Uterus (tissue), 4 donors: ENCODE data around the gene PLA2G4F. TPM values are rescaled to one million over a fixed set of nuclear protein-coding genes. Genes with fewer than 3 reads are reported as not detected.
A peak's percentile ranks its signal among the peaks of the same experiment; 100 is the strongest.

Experiments
- DNase-seq, 2 donors: peaks; one replicate each; pipeline ENCODE4 v3.0.0-alpha.2; 2019 to 2020
- H3K27ac ChIP-seq, 2 donors: fragments of 200-600 bp; sonication (generic); 1 replicate in 1 of 2; 2 replicates in 1 of 2; pipeline ENCODE4 v1.5.1; 2016 to 2018
- H3K27me3 ChIP-seq, 2 donors: fragments of 200-600 bp; sonication (generic); one replicate each; pipeline ENCODE4 v1.5.1; 2018 to 2019; ENCODE audit warnings: control low read depth in 1 of 2
- H3K36me3 ChIP-seq, 2 donors: fragments of 200-600 bp; sonication (generic); one replicate each; pipeline ENCODE4 v1.5.1; 2019; ENCODE audit warnings: control low read depth in 1 of 2
- H3K4me1 ChIP-seq, 2 donors: fragments of 200-600 bp; sonication (generic); one replicate each; pipeline ENCODE4 v1.5.1; 2018 to 2019; ENCODE audit warnings: control low read depth in 1 of 2
- H3K4me3 ChIP-seq, 2 donors: fragments of 200-600 bp; sonication (generic); 1 replicate in 1 of 2; 2 replicates in 1 of 2; pipeline ENCODE4 v1.5.1; 2018 to 2019; ENCODE audit warnings: mild to moderate bottlenecking in 1 of 2
- H3K9me3 ChIP-seq, 2 donors: fragments of 200-600 bp; sonication (generic); one replicate each; pipeline ENCODE4 v1.5.1; 2019; ENCODE audit warnings: control low read depth in 1 of 2
- POLR2A ChIP-seq, 2 donors: fragments of 450-650 bp; IDR thresholded peaks; one replicate each; pipeline ENCODE4 v1.6.1; 2016; ENCODE audit warnings: antibody characterized with exemption in 2 of 2, mild to moderate bottlenecking in 1 of 2, moderate library complexity in 1 of 2
- intact Hi-C: fragments of 100-400 bp; cut with DNase I; formaldehyde crosslinking; loops from one replicate; pipeline ENCODE4 v1.15.1; 2023; ENCODE audit warnings: low total_unique reads
- total RNA-seq, 4 donors: library from RNA; depleted of rRNA in 3 of 4; stranded (reverse); fragments of >200 nt in 3 of 4; gene quantifications; one replicate each; pipeline versions ENCODE4 v1.1.0 to v1.2.4, GENCODE V29; 2014 to 2023
- TF ChIP-seq, protein P1 (sequence below), 4 experiments: fragments of 200-600 bp in 2 of 4; fragments of 450-650 bp in 2 of 4; sonication (generic) in 2 of 4; IDR thresholded peaks; one replicate each; pipeline ENCODE4 v1.5.1; 2016 to 2019; ENCODE audit warnings: antibody characterized with exemption in 4 of 4, mild to moderate bottlenecking in 2 of 4, moderate library complexity in 1 of 4
- donor health status: DM: yes; HTN: yes; CAD: no.

The PLA2G4F gene
- total RNA-seq, 4 donors from 2014 or later = 0.26 to 1.5 (median 0.29) TPM; not detected in 1

DNA sequence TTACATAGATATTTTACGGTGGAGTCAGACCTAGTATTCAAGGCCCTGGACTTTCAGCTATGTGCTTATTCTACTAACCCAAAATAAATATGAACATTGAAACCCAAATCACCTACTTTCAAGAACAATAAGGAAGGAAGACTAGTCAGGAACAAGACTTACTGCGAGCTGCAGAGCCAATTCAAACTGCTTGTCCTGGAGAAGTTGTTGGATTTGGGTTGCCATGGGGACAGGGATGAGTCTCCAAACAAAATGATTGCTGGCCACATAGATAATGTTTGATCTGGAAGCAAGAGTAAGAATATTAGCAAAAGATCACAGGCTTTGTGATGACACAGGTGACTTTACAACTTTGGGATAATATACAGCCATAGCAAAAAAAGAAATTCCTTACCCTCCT, 21.6 kb upstream of the PLA2G4F start:
- no peak overlapping the region for H3K27ac ChIP-seq
- no peaks in the 10 kb centered on the region for H3K9me3 ChIP-seq
- no peaks in the 10 kb centered on the region for H3K4me1 ChIP-seq
- intact Hi-C loops = no loop called here
- H3K27me3 ChIP-seq = no peaks in the 10 kb centered on the region
- DNase-seq = no peak
- no peaks in the 10 kb centered on the region for H3K36me3 ChIP-seq
- no peak overlapping the region for H3K4me3 ChIP-seq
- no peak for TF ChIP-seq POLR2A (IDR thresholded peaks at IDR 0.05)
- TF ChIP-seq, protein P1, sequence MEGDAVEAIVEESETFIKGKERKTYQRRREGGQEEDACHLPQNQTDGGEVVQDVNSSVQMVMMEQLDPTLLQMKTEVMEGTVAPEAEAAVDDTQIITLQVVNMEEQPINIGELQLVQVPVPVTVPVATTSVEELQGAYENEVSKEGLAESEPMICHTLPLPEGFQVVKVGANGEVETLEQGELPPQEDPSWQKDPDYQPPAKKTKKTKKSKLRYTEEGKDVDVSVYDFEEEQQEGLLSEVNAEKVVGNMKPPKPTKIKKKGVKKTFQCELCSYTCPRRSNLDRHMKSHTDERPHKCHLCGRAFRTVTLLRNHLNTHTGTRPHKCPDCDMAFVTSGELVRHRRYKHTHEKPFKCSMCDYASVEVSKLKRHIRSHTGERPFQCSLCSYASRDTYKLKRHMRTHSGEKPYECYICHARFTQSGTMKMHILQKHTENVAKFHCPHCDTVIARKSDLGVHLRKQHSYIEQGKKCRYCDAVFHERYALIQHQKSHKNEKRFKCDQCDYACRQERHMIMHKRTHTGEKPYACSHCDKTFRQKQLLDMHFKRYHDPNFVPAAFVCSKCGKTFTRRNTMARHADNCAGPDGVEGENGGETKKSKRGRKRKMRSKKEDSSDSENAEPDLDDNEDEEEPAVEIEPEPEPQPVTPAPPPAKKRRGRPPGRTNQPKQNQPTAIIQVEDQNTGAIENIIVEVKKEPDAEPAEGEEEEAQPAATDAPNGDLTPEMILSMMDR (IDR thresholded peaks at IDR 0.05) = no peak

DNA sequence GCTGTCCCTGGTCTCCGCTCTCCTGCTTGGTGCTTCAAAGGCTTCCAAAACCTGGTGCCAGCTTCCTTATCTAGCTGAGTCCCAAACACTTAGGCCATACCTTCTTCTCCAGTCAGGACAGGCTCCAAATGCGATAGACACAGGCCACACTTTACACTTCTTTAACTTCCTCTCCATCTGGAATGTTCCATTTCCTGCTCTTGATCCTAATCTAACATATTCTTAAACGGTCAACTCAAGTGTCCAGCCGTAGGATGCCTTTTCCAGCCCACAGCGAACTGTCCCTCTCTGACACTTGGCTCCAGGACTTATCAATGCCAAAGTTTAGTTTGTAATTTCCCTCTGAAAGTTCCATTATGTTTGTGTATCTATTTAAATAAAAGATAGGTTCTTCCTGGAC, 19.2 kb upstream of the PLA2G4F start:
- Histone ChIP-seq H3K4me1 (no peaks in the 10 kb centered on the region), H3K9me3 (no peaks in the 10 kb centered on the region), H3K36me3 (no peaks in the 10 kb centered on the region), H3K4me3 (no peak overlapping the region), H3K27ac (peak overlapping the region in 1 of 2 donors; percentile 27), H3K27me3 (no peaks in the 10 kb centered on the region)
- no peak for DNase-seq
- intact Hi-C loops = no loop called here
- no peak for TF ChIP-seq POLR2A (IDR thresholded peaks at IDR 0.05)
- TF ChIP-seq, protein P1 (IDR thresholded peaks at IDR 0.05) = no peak

DNA sequence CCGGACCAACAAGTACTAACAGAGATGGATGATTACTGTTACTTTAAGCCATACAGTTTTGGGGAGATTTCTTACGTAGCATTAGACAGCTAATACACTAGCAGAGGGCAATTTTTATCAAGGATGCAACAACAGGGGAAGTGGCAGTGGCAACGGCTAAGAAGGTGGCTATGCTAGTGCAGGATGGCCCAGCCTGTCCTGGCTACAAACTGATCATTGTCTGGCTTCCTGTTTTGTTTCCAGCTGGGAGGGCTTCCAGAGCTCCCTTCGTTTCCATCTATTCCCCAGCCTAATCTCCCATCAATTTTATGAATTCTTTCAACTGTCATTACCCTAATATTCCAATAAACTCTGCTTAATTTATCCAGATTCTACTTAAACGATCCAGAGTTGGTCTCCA, 16.0 kb upstream of the PLA2G4F start:
- intact Hi-C loops = no loop called here
- Histone ChIP-seq H3K36me3 (no peaks in the 10 kb centered on the region), H3K4me1 (no peaks in the 10 kb centered on the region), H3K9me3 (no peaks in the 10 kb centered on the region), H3K27ac (peak overlapping the region in 1 of 2 donors; percentile 26), H3K27me3 (no peaks in the 10 kb centered on the region), H3K4me3 (no peak overlapping the region)
- no peak for DNase-seq
- TF ChIP-seq, protein P1 (IDR thresholded peaks at IDR 0.05) = no peak
- no peak for TF ChIP-seq POLR2A (IDR thresholded peaks at IDR 0.05)

DNA sequence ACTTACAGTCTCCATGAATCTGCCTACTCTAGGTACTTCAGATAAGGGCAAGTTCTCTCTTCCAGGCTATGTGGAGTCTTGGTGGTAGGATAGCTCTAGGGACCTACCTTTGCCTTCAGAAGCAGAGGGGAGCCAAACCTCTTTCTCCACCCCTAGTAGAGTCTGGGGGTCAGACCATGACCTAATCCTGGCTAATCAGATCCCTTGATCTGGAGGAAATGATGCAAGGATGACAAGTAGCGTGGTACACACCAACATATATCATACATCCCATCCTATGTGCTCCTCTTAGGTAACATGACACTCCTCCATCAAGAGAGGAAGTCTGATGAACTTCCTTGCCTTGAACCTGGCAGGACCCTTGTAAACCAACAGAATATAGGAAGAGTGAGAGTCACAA, 15.4 kb upstream of the PLA2G4F start:
- H3K9me3 ChIP-seq = no peaks in the 10 kb centered on the region
- no peaks in the 10 kb centered on the region for H3K27me3 ChIP-seq
- DNase-seq = no peak
- intact Hi-C loops = no loop called here
- no peaks in the 10 kb centered on the region for H3K4me1 ChIP-seq
- peak overlapping the region in 1 of 2 donors; percentile 26 for H3K27ac ChIP-seq
- H3K36me3 ChIP-seq = no peaks in the 10 kb centered on the region
- H3K4me3 ChIP-seq = no peak overlapping the region
- no peak for TF ChIP-seq POLR2A (IDR thresholded peaks at IDR 0.05)
- TF ChIP-seq, protein P1 (IDR thresholded peaks at IDR 0.05) = no peak

DNA sequence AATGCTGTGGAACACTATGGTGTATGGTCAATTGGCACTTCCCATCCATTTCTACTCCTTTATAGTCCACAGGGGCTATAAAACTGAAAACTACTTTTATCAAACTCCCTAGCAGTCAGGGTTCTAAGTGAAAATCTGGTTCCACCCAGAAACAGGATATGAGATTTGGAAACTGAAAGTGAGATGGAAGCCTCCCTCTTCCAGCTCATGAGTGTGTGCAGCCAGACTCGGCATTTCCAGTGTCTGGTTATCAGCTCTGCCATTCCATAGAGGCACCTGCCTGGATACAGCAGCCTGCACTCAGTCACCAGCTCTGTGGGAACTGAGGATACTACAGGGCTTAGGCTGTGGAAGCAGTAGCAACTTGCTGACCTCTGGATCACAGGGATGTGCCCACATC, 14.7 kb upstream of the PLA2G4F start:
- Histone ChIP-seq H3K36me3 (no peaks in the 10 kb centered on the region), H3K4me1 (no peaks in the 10 kb centered on the region), H3K27ac (peak overlapping the region in 1 of 2 donors; percentile 14), H3K27me3 (no peaks in the 10 kb centered on the region), H3K9me3 (no peaks in the 10 kb centered on the region), H3K4me3 (no peak overlapping the region)
- no peak for DNase-seq
- TF ChIP-seq, protein P1 (IDR thresholded peaks at IDR 0.05) = no peak
- TF ChIP-seq POLR2A (IDR thresholded peaks at IDR 0.05) = no peak
- intact Hi-C loops = no loop called here
